Right forelimb (tissue), 1 donor: ENCODE measurements around the gene STK11IP.

ENCODE experiments used
- DNase-seq: peaks from one replicate; pipeline ENCODE4 v3.0.0-alpha.2; 2018

The STK11IP gene

DNA sequence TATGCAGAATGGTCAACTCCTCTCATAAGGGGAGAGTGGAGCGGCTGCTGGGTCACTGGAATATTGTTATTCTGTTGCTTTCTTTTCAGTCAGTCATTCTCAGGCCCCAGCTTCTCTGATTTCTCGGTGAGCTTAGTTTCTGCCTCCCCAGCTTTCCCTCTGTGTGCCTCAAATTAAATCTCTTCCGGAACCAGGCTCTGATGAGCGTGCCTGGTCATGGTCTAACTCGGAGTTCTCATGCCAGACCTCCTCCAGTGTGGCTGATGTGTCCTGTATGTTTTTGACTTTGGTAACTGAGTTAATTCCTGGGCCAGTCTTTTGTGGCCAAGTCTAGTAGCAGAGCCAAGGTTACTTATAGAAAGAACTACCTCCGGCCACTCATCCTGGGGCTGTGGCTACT lies 4.9 kb upstream of the STK11IP start:
- DNase-seq, result no peak

DNA sequence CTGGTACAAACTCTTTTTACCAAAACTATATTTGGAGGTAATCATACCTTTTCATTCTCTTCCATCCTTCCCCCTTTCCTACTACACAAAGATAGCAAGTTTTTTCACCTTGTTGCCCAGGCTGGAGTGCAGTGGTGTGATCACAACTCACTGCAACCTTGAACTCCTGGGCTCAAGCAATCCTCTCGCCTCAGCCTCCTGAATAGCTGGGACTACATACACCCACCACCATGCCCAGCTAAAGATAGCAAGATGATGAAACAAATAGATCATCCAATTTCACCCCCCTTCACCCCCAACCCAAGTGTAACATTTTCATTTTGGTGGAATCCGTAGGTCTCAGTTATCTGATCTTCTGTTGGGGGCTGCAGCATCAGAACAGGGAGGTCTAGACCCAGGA lies 4.5 kb upstream of the STK11IP start:
- no peak for DNase-seq

- DNase-seq, result peak; percentile 80
These were observed 2.4 kb upstream of the STK11IP start for GRCh38 chr2:219595256-219595655.

DNA sequence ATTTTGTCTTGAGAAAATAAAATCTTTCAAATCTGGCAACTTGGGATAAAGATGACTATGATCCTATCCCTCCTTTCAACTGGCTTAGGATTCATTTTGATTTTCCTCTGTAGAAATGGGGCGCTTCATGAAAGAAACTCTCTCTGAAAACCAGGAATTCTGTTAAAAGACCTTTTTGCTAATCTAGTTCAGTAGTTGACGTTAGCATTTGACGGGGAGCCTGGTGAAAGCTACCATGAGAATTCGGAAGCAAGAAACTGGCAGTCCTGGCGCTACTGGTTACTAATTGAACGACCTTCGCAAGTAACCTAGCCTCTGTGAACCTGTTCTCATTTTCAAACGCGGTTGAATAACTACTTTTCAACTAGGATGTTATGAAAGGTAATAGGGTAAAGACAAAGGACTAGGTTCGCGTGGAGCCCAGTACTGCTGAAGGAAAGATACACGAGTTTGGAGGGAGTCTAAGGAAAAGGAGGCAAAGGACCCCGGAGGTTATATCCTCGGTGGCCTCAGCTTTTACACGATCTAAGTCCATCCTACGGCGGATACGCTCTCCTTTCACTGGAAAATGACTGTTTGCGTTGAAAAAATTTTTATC lies 604 bp upstream of the STK11IP start:
- DNase-seq, result no peak

GRCh38 chr2:219598308-219599078 lies 836 bp downstream of the STK11IP start:
- DNase-seq, result no peak

GRCh38 chr2:219603771-219604170 lies 6.1 kb downstream of the STK11IP start:
- no peak for DNase-seq

DNA sequence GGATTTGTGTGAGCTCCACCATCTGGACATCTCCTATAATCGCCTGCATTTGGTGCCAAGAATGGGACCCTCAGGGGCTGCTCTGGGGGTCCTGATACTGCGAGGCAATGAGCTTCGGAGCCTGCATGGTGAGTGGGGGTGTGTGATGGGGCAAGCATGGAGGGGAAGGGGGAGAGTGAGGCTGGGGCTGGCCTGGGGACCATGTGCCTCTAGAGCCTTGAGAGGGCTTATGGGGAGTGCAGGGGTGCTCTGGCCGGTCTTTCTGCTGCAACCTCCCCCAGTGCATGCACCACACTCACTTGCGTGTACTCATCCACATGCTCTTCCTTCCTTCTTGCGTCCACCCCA lies 7.9 kb downstream of the STK11IP start:
- no peak for DNase-seq

GRCh38 chr2:219607931-219608330 lies 10.3 kb downstream of the STK11IP start:
- no peak for DNase-seq

DNA sequence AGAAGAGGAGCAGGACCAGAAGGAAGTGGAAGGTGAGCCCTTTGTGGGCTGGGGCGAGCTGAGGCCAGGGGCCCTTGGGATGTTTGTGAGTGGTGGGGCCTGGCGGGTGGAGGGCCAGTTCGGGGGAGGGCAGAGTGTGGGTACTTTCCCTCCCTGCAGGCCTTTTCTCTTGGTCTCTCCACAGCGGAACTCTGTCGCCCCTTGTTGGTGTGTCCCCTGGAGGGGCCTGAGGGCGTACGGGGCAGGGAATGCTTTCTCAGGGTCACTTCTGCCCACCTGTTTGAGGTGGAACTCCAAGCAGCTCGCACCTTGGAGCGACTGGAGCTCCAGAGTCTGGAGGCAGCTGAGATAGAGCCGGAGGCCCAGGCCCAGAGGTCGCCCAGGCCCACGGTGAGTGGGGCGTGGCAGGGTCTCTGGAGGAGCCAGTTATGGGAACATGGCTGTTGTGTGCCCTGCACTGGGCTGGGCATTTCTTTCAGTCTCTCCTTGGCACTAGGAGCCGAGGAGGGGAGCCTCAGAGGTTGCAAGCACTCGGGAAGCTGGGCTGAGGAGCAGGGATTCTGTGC lies 10.8 kb downstream of the STK11IP start:
- DNase-seq, result no peak

GRCh38 chr2:219609149-219609750 lies 11.6 kb downstream of the STK11IP start:
- DNase-seq, result no peak

DNA sequence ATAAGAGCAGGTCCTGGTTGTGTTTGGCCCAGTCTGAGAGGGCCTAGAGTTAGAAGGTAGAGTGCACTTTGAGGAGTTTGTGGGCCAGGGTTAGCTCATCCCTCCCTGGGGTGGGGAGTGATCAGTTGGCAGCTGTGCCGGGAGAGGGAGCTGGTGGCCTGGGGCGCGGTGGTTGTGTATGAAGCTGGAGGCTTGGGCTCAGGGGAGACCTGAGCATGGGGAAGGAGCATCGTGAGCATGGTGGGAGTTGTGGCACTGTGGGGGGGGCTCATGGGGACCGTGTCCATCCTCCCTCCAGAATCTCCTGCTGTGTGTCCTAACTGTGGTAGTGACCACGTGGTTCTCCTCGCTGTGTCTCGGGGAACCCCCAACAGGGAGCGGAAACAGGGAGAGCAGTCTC lies 13.6 kb downstream of the STK11IP start:
- DNase-seq, result no peak

DNA sequence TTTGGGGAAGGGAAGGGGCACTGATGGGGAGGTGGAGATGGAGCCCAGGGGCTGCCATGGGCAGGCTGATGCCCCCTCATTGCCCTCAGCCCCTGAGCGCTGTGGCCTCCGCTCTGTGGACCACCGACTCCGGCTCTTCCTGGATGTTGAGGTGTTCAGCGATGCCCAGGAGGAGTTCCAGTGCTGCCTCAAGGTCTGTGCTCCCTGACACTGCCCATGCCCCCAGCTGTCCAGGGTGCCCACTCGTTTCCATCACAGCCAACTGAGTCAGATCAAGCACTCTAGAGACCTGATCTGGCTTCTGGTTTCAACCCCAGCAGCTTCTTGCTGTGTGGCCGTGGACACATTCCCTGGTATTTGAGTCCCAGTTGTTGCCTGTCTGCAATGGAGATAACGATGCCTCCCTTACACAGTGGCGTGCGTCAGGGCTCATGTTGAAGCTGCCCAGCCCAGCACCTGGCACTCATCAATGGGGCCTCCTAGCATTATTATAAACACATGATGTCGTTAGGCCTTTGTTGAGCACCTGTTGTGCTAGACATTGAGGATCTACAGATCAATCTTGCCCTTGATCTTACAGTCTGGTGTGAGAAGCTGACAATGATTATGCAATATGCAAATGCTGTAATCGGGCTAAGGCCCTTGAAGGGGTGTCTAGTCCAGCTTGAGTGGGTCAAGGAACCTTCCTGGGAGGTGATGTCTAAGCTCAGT lies 14.4 kb downstream of the STK11IP start:
- no peak for DNase-seq

GRCh38 chr2:219612577-219613286 lies 15.1 kb downstream of the STK11IP start:
- no peak for DNase-seq

DNA sequence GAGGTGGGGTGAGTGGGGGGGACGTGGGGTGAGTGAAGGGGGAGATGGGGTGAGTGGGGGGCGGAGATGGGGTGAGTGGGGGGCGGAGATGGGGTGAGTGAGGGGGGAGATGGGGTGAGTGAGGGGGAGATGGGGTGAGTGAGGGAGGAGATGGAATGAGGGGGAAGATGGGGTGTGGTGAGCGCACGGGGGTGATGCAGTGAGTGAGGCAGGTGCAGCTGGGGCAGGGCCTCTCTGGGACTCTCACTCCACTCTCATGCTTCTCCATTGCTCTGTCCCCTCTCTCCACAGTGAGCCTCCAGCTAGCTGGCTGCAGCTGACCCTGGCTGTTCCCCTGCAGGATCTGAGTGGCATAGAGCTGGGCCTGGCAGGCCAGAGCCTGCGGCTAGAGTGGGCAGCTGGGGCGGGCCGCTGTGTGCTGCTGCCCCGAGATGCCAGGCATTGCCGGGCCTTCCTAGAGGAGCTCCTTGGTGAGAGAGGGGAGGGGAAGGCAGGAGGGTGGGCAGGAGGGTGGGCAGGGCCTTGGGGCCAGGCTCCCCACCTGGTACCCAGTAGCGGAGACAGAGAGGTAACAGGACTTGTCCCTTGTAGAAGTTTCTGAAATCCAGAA lies 15.9 kb downstream of the STK11IP start:
- DNase-seq, result no peak

- no peak for DNase-seq
These were observed 16.6 kb downstream of the STK11IP start for GRCh38 chr2:219614076-219614860.

DNA sequence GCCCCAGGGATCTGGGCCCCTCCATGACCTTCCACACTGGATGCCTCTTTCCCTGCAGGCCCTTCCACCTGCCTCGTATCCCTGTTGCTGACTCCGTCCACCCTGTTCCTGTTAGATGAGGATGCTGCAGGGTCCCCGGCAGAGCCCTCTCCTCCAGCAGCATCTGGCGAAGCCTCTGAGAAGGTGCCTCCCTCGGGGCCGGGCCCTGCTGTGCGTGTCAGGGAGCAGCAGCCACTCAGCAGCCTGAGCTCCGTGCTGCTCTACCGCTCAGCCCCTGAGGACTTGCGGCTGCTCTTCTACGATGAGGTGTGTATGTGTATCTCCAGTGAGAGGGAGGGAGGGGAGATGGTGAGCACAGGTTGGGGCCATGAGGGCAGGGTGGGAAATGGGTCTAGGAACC lies 17.4 kb downstream of the STK11IP start:
- DNase-seq, result no peak

DNA sequence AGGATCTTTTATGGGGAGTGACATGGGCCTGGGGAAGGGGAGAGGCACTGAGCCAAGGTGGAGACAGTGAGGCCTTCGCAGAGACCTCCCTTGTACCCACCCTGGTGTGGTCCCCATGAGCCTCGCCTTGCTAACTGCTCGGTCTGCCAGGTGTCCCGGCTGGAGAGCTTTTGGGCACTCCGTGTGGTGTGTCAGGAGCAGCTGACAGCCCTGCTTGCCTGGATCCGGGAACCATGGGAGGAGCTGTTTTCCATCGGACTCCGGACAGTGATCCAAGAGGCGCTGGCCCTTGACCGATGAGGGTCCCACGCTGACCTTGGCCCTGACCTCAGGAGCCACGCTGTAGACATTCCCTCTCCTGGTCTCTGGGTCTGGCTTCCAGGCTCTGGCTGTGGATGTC lies 18.2 kb downstream of the STK11IP start:
- DNase-seq, result no peak

GRCh38 chr2:219616550-219616949 lies 18.9 kb downstream of the STK11IP start:
- DNase-seq, result no peak

- DNase-seq, result no peak
These were observed 21.1 kb downstream of the STK11IP start for GRCh38 chr2:219618733-219619122.

DNA sequence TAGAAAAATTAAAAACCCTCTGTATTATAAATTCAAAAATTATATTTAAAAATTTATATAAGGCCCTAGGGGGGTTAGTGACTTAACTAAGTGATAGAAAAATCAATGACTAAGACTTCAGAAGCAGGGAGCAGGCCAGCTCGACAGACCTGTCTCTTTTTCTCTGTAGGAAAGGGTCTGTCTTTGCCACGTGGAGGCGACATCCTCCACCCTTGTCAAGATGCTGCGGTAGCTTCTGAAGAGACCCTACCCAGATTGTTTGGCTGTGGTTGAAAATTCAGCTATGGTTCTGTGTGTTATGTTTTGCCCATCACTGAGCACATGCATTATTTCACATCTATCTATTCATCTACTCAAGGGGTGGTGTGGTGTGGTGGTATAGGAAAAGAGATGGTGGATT lies 21.6 kb downstream of the STK11IP start:
- DNase-seq, result no peak

GRCh38 chr2:219620546-219620945 lies 22.9 kb downstream of the STK11IP start:
- DNase-seq, result no peak

- DNase-seq, result no peak
These were observed 24.3 kb downstream of the STK11IP start for GRCh38 chr2:219621935-219622334.
